Breast epithelium (tissue), 3 donors: ENCODE measurements around the gene SNX6.

Experiments
- POLR2A ChIP-seq: fragments of 450-650 bp; IDR thresholded peaks from one replicate; pipeline ENCODE4 v1.6.1; 2016; ENCODE audit warnings: antibody characterized with exemption, mild to moderate bottlenecking, moderate library complexity
- POLR2AphosphoS5 ChIP-seq, 3 donors: sonication (generic); formaldehyde crosslinking; IDR thresholded peaks; one replicate each; pipeline ENCODE4 v1.6.1; 2017; ENCODE audit warnings: antibody characterized with exemption in 3 of 3
- TF ChIP-seq, protein P1 (sequence below), 3 donors: fragments of 450-650 bp; IDR thresholded peaks; one replicate each; pipeline ENCODE4 v1.5.1; 2016 to 2017; ENCODE audit warnings: antibody characterized with exemption in 3 of 3, mild to moderate bottlenecking in 3 of 3, moderate library complexity in 3 of 3

- TF ChIP-seq POLR2A (no peak), POLR2AphosphoS5 (IDR thresholded peaks at IDR 0.05) (no peak)
- TF ChIP-seq, protein P1, sequence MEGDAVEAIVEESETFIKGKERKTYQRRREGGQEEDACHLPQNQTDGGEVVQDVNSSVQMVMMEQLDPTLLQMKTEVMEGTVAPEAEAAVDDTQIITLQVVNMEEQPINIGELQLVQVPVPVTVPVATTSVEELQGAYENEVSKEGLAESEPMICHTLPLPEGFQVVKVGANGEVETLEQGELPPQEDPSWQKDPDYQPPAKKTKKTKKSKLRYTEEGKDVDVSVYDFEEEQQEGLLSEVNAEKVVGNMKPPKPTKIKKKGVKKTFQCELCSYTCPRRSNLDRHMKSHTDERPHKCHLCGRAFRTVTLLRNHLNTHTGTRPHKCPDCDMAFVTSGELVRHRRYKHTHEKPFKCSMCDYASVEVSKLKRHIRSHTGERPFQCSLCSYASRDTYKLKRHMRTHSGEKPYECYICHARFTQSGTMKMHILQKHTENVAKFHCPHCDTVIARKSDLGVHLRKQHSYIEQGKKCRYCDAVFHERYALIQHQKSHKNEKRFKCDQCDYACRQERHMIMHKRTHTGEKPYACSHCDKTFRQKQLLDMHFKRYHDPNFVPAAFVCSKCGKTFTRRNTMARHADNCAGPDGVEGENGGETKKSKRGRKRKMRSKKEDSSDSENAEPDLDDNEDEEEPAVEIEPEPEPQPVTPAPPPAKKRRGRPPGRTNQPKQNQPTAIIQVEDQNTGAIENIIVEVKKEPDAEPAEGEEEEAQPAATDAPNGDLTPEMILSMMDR (IDR thresholded peaks at IDR 0.05): no peak
Measured at GRCh38 chr14:34662561-34663088, 32.7 kb upstream of the SNX6 start.
